Smooth muscle cell (in vitro differentiated cells): ENCODE measurements around the gene AGT. TPM values are rescaled to one million over a fixed set of nuclear protein-coding genes. Genes with fewer than 3 reads are reported as not detected.

Source experiments
- DNase-seq: peaks from one replicate; lab custom pipeline; 2025; ENCODE audit not compliant: unreplicated experiment; lab: John Stamatoyannopoulos, UW
- H2AFZ ChIP-seq: fragments of 200-600 bp; sonication (generic); 2 replicates; pipeline ENCODE4 v1.6.0; 2016; ENCODE audit warnings: antibody characterized with exemption, low read depth, mild to moderate bottlenecking
- H3F3A ChIP-seq: fragments of 200-600 bp; sonication (generic); 2 replicates; pipeline ENCODE4 v1.6.0; 2017; ENCODE audit warnings: antibody characterized with exemption, low read depth
- H3K27ac ChIP-seq: fragments of 200-600 bp; sonication (generic); 2 replicates; pipeline ENCODE4 v1.5.1; 2016; ENCODE audit warnings: low read depth, mild to moderate bottlenecking
- H3K27me3 ChIP-seq: fragments of 200-600 bp; sonication (generic); 2 replicates; pipeline ENCODE4 v1.6.1; 2016; ENCODE audit warnings: low read depth, mild to moderate bottlenecking
- H3K36me3 ChIP-seq: fragments of 200-600 bp; sonication (generic); 2 replicates; pipeline ENCODE4 v1.5.1; 2016; ENCODE audit warnings: low read depth
- H3K4me1 ChIP-seq: fragments of 200-600 bp; sonication (generic); 2 replicates; pipeline ENCODE4 v1.5.1; 2016; ENCODE audit warnings: low read depth
- H3K4me2 ChIP-seq: fragments of 200-600 bp; sonication (generic); 2 replicates; pipeline ENCODE4 v1.6.0; 2016; ENCODE audit warnings: mild to moderate bottlenecking
- H3K4me3 ChIP-seq: fragments of 200-600 bp; sonication (generic); 2 replicates; pipeline ENCODE4 v1.5.1; 2016; ENCODE audit warnings: mild to moderate bottlenecking
- H3K79me2 ChIP-seq: fragments of 200-600 bp; sonication (generic); 2 replicates; pipeline ENCODE4 v1.6.0; 2016; ENCODE audit warnings: low read depth, mild to moderate bottlenecking
- H3K9ac ChIP-seq: fragments of 200-600 bp; sonication (generic); 2 replicates; pipeline ENCODE4 v1.6.0; 2016; ENCODE audit warnings: low read depth
- H3K9me3 ChIP-seq: fragments of 200-600 bp; sonication (generic); replicated peaks from 2 replicates; pipeline ENCODE4 v1.5.1; 2016; ENCODE audit warnings: low read depth
- H4K20me1 ChIP-seq: fragments of 200-600 bp; sonication (generic); 2 replicates; pipeline ENCODE4 v1.6.0; 2016; ENCODE audit warnings: low read depth
- CTCF ChIP-seq: fragments of 200-600 bp; sonication (generic); IDR thresholded peaks from 2 replicates; pipeline ENCODE4 v1.5.1; 2017; ENCODE audit warnings: borderline replicate concordance, mild to moderate bottlenecking, antibody characterized with exemption; ENCODE audit not compliant: insufficient read depth, poor library complexity, severe bottlenecking
- WGBS: methylation state at CpG from one replicate; pipeline ENCODE4 v1.1.7; 2016; ENCODE audit warnings: low lambda C conversion rate; 5-methylcytosine and 5-hydroxymethylcytosine counted together
- polyA plus RNA-seq: library from polyadenylated mRNA; unstranded; fragments of >200 nt; fragmentation: Nextera tagmentation; extraction: Ambion mirVana; gene quantifications from 2 replicates; pipeline ENCODE4 v1.2.1, GENCODE V29; 2016
- total RNA-seq: library from RNA; depleted of rRNA; stranded (reverse); fragments of >200 nt; gene quantifications from 2 replicates; pipeline ENCODE4 v1.2.3, GENCODE V29; 2014

The AGT gene
- total and polyA plus RNA-seq, 2 experiments from 2014 or later: 0.31 to 3.0 TPM

DNA sequence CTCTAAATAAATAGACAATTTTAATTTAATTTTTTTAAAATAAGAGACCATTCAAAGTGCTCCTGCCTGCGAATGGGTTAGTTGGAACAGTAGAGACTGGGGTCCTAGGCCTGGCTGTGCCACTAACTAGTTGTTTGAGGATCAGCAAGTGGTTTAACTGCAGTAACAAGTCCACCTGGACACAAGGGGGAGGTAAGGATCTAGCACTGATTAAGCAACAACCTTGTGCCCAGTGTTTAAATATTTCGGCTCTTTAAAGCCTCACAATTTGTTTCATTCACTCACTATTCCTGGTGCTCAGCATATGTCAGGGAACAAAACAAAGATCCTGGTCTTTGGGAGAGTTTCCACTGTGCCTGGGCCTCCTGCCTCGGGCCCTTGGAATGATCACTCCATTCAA lies 1.6 kb upstream of the AGT start:
- Histone ChIP-seq H3K9me3 (no peaks in the 10 kb centered on the region), H4K20me1 (no peaks in the 10 kb centered on the region), H3K27ac (no peak overlapping the region), H3K4me3 (no peak overlapping the region), H3K79me2 (no peaks in the 10 kb centered on the region), H3F3A (no peaks in the 10 kb centered on the region), H2AFZ (no peak overlapping the region), H3K4me2 (no peak overlapping the region), H3K36me3 (no peaks in the 10 kb centered on the region), H3K27me3 (no peaks in the 10 kb centered on the region), H3K9ac (no peak overlapping the region), H3K4me1 (no peaks in the 10 kb centered on the region)
- TF ChIP-seq CTCF: no peak
- 80% methylated on average over 3 of the region's 3 CpGs for WGBS
- no peak for DNase-seq

GRCh38 chr1:230713547-230713914 lies 391 bp downstream of the AGT start:
- Histone ChIP-seq H2AFZ (no peak overlapping the region), H3K36me3 (no peaks in the 10 kb centered on the region), H4K20me1 (no peaks in the 10 kb centered on the region), H3K27ac (no peak overlapping the region), H3K27me3 (no peaks in the 10 kb centered on the region), H3K4me2 (peak overlapping the region; percentile 25), H3K4me3 (no peak overlapping the region), H3K9me3 (no peaks in the 10 kb centered on the region), H3K9ac (no peak overlapping the region), H3K79me2 (no peaks in the 10 kb centered on the region), H3K4me1 (no peaks in the 10 kb centered on the region), H3F3A (no peaks in the 10 kb centered on the region)
- TF ChIP-seq CTCF: no peak
- no peak for DNase-seq
- 96% methylated on average over 8 of the region's 8 CpGs for WGBS

DNA sequence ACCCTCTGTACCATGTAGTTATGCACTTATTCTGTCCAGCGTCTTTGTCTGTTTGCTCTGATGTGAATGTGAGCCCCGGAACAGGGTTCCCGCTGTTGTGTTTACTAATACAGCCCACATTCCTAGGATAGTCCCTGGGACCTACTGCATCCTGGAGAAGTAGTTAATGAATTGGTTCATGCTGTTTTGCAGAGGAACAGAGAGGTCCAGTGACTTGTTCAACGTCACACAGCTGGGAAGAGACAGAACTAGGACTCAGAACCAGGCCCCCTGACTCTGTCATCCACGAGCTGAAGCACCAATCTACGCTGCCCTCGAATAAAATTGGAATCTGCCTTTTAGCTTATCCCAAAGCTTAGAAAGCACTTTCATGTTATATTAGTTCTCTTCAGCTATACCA lies 784 bp downstream of the AGT start:
- no peaks in the 10 kb centered on the region for H3K9me3 ChIP-seq
- no peaks in the 10 kb centered on the region for H3K4me1 ChIP-seq
- no peak overlapping the region for H3K4me2 ChIP-seq
- no peaks in the 10 kb centered on the region for H3K27me3 ChIP-seq
- no peak overlapping the region for H3K27ac ChIP-seq
- no peak overlapping the region for H2AFZ ChIP-seq
- no peaks in the 10 kb centered on the region for H3K36me3 ChIP-seq
- TF ChIP-seq CTCF: no peak
- 78% methylated on average over 7 of the region's 7 CpGs for WGBS
- DNase-seq: no peak
- no peak overlapping the region for H3K9ac ChIP-seq
- no peak overlapping the region for H3K4me3 ChIP-seq
- no peaks in the 10 kb centered on the region for H3F3A ChIP-seq
- H3K79me2 ChIP-seq: no peaks in the 10 kb centered on the region
- H4K20me1 ChIP-seq: no peaks in the 10 kb centered on the region

DNA sequence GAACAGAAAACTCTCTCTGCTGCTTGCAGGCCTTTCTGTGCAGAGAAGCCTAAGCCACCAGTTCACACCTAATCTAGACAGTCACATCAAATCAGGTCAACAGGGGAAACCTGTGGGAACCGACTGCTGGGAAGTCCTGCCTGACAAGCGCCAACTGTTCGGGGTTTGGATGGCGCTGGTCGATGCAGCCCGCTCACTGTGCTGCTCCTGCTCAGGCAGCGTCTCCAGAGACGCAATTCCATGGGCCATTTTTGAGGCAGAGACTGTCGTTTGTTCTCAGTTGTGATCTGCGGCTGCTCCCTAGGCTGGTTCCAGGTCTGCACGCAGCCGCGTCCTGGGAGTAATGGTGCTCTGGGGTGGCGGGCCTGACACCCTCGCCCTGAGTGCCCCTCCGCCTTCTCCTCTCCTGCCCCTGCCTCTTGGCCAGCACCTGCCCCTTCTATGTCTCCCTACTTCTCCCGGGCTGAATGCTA lies 1.4 kb downstream of the AGT start:
- Histone ChIP-seq H4K20me1 (no peaks in the 10 kb centered on the region), H3K4me1 (no peaks in the 10 kb centered on the region), H3K4me3 (no peak overlapping the region), H2AFZ (no peak overlapping the region), H3K79me2 (no peaks in the 10 kb centered on the region), H3K4me2 (no peak overlapping the region), H3F3A (no peaks in the 10 kb centered on the region), H3K9ac (no peak overlapping the region), H3K27ac (no peak overlapping the region), H3K9me3 (no peaks in the 10 kb centered on the region), H3K36me3 (no peaks in the 10 kb centered on the region), H3K27me3 (no peaks in the 10 kb centered on the region)
- no peak for TF ChIP-seq CTCF
- WGBS: 96% methylated on average over 17 of the region's 17 CpGs
- DNase-seq: no peak
